CD4-positive, alpha-beta T cell treated with Interleukin-4 for 1 hour (primary cell): Measurements from ENCODE around the gene PTPRK.

Experiments used
- DNase-seq, 2 donors: peaks; one replicate each; pipeline ENCODE4 v3.0.0-alpha.2; 2020 to 2022

The PTPRK gene

GRCh38 chr6:128379577-128379976, 140.8 kb downstream of the PTPRK start:
- no peak for DNase-seq

GRCh38 chr6:128376952-128377503, 143.4 kb downstream of the PTPRK start:
- no peak for DNase-seq

- DNase-seq, result no peak
Measured at GRCh38 chr6:128371136-128371535, 149.3 kb downstream of the PTPRK start.

- no peak for DNase-seq
Measured at GRCh38 chr6:128370072-128370471, 150.3 kb downstream of the PTPRK start.

- DNase-seq, result no peak
Measured at GRCh38 chr6:128368213-128368944, 152.0 kb downstream of the PTPRK start.

GRCh38 chr6:128367437-128367836, 153.0 kb downstream of the PTPRK start:
- no peak for DNase-seq

GRCh38 chr6:128365520-128366160, 154.8 kb downstream of the PTPRK start:
- DNase-seq, result no peak

- no peak for DNase-seq
Measured at GRCh38 chr6:128364766-128365519, 155.5 kb downstream of the PTPRK start.

- no peak for DNase-seq
Measured at GRCh38 chr6:128363020-128363813, 157.2 kb downstream of the PTPRK start.

GRCh38 chr6:128361378-128361777, 159.0 kb downstream of the PTPRK start:
- no peak for DNase-seq

GRCh38 chr6:128358244-128358776, 162.1 kb downstream of the PTPRK start:
- DNase-seq, result no peak

GRCh38 chr6:128357392-128358130, 162.8 kb downstream of the PTPRK start:
- no peak for DNase-seq

- DNase-seq, result no peak
Measured at GRCh38 chr6:128352366-128352765, 168.0 kb downstream of the PTPRK start.

- no peak for DNase-seq
Measured at GRCh38 chr6:128351255-128351514, 169.2 kb downstream of the PTPRK start.

- DNase-seq, result no peak
Measured at GRCh38 chr6:128350416-128351254, 169.8 kb downstream of the PTPRK start.

- DNase-seq, result no peak
Measured at GRCh38 chr6:128347123-128347522, 173.3 kb downstream of the PTPRK start.

GRCh38 chr6:128346569-128346968, 173.8 kb downstream of the PTPRK start:
- no peak for DNase-seq

GRCh38 chr6:128345278-128345677, 175.1 kb downstream of the PTPRK start:
- DNase-seq, result no peak

GRCh38 chr6:128343706-128344105, 176.7 kb downstream of the PTPRK start:
- DNase-seq, result no peak

- no peak for DNase-seq
Measured at GRCh38 chr6:128339635-128340450, 180.6 kb downstream of the PTPRK start.
